ENCODE measurements around the gene DBNL.

- no peak for TF ChIP-seq CTCF (IDR thresholded peaks at IDR 0.05; ENCODE audit: insufficient read depth, low read depth, low read length)
- TF ChIP-seq EZH2 (IDR thresholded peaks at IDR 0.05; ENCODE audit: insufficient read depth, low read length) = no peak
These were observed 60.6 kb downstream of the DBNL start for GRCh38 chr7:44104860-44105771.

Data from astrocyte (in vitro differentiated cells and primary cell).